ENCODE results near the gene C6orf52.

C6orf52 gene

DNA sequence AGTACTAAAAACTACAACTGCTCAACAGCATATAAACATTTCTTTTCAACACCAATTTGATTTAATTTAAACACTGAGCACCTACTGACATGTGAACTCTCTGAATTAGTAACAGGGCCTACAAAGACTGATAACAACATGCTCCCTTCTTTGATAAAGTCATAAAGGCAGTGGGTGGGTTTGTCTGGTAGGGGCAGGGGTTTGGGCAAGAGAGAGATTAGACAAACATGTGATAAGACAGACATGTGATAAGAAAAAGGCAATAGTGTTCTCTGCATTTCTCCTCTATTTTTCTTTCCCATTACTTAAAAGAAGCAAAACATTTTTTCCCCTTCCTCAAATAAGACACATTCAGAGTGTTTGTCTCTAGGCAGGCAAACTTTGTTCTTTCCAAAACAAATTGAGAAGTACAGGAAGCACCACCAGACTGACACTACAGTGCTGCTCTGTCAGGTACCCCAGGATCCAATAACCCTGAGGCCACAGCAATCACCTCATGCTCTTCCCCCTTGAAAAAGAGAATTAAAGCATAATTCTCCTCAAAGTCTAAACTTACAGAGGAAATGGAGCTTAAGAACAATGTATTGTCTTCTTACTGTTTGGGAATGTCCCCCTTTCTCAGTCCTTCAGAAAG is 11.9 kb downstream of the C6orf52 start:
- Histone ChIP-seq H3K18ac (ENCODE audit: low read length) (no peak overlapping the region), H3K27ac (ENCODE audit: low read depth, low read length) (no peak overlapping the region), H3K4ac (ENCODE audit: low read depth, low read length) (no peak overlapping the region), H2BK120ac (ENCODE audit: insufficient read depth, low read length, poor library complexity) (no peak overlapping the region), H4K12ac (ENCODE audit: low read depth, low read length) (no peak overlapping the region), H3K4me3 (ENCODE audit: low read depth, low read length) (no peak overlapping the region), H3K9ac (ENCODE audit: low read length) (no peak overlapping the region), H3K27me3 (ENCODE audit: insufficient read depth, low read length) (no peaks in the 10 kb centered on the region), H4K91ac (ENCODE audit: low read depth, low read length) (no peak overlapping the region), H3K4me1 (ENCODE audit: control insufficient read depth in 1 of 2, insufficient read depth in 2 of 2, low read length in 2 of 2) (no peaks in the 10 kb centered on the region), H3K9me3 (ENCODE audit: insufficient read depth, low read depth, low read length) (no peaks in the 10 kb centered on the region), H4K8ac (ENCODE audit: low read depth, low read length) (no peak overlapping the region), H3K79me1 (ENCODE audit: low read length) (no peaks in the 10 kb centered on the region), H3K4me2 (ENCODE audit: low read length) (no peak overlapping the region), H2AK5ac (ENCODE audit: low read length) (no peak overlapping the region), H3K79me2 (ENCODE audit: control insufficient read depth, insufficient read depth, low read length, poor library complexity) (no peaks in the 10 kb centered on the region), H2AFZ (ENCODE audit: insufficient read depth, low read length, poor library complexity) (no peak overlapping the region), H3K14ac (ENCODE audit: low read length) (no peak overlapping the region), H3K36me3 (ENCODE audit: control insufficient read depth in 1 of 2, insufficient read depth in 2 of 2, low read length in 2 of 2) (no peaks in the 10 kb centered on the region), H2BK5ac (ENCODE audit: low read depth, low read length, poor library complexity) (no peak overlapping the region), H3K23ac (ENCODE audit: low read length) (no peak overlapping the region), H2BK12ac (ENCODE audit: low read length) (no peak overlapping the region)
- no peak for DNase-seq

DNA sequence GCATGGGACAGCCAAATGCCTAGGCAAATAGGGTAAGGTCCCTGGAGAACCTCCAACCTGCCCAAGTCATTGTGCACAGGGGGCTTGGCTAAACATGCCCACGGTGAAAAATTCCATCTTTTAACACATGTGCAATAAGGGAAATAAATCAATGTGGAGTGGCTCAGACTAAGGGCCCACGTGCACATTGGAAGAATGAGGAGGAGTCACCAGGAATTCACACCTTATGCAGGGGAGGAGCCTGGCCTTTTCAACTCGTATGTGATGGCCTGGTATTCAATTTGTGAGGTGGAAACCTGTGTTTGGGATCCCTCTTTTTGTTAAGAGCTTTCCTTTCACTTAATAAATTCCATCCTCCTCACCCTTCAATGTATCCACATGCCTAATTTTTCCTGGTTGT is 12.6 kb downstream of the C6orf52 start:
- H3K27me3 ChIP-seq (ENCODE audit: insufficient read depth, low read length), result no peaks in the 10 kb centered on the region
- H3K79me2 ChIP-seq (ENCODE audit: control insufficient read depth, insufficient read depth, low read length, poor library complexity), result no peaks in the 10 kb centered on the region
- no peaks in the 10 kb centered on the region for H3K36me3 ChIP-seq (ENCODE audit: control insufficient read depth in 1 of 2, insufficient read depth in 2 of 2, low read length in 2 of 2)
- H4K8ac ChIP-seq (ENCODE audit: low read depth, low read length), result no peak overlapping the region
- no peak overlapping the region for H3K23ac ChIP-seq (ENCODE audit: low read length)
- H3K4me3 ChIP-seq (ENCODE audit: low read depth, low read length), result no peak overlapping the region
- WGBS (ENCODE audit: extremely low coverage, insufficient coverage, insufficient read length), result no CpG with 5 or more reads among the region's 3 CpGs
- H2AFZ ChIP-seq (ENCODE audit: insufficient read depth, low read length, poor library complexity), result no peak overlapping the region
- H2BK120ac ChIP-seq (ENCODE audit: insufficient read depth, low read length, poor library complexity), result no peak overlapping the region
- H2AK5ac ChIP-seq (ENCODE audit: low read length), result no peak overlapping the region
- no peak overlapping the region for H4K91ac ChIP-seq (ENCODE audit: low read depth, low read length)
- no peak overlapping the region for H3K27ac ChIP-seq (ENCODE audit: low read depth, low read length)
- H4K12ac ChIP-seq (ENCODE audit: low read depth, low read length), result no peak overlapping the region
- H3K79me1 ChIP-seq (ENCODE audit: low read length), result no peaks in the 10 kb centered on the region
- H3K9me3 ChIP-seq (ENCODE audit: insufficient read depth, low read depth, low read length), result no peaks in the 10 kb centered on the region
- no peak overlapping the region for H3K4ac ChIP-seq (ENCODE audit: low read depth, low read length)
- H3K9ac ChIP-seq (ENCODE audit: low read length), result no peak overlapping the region
- H2BK5ac ChIP-seq (ENCODE audit: low read depth, low read length, poor library complexity), result no peak overlapping the region
- H3K4me2 ChIP-seq (ENCODE audit: low read length), result no peak overlapping the region
- no peaks in the 10 kb centered on the region for H3K4me1 ChIP-seq (ENCODE audit: control insufficient read depth in 1 of 2, insufficient read depth in 2 of 2, low read length in 2 of 2)
- H2BK12ac ChIP-seq (ENCODE audit: low read length), result no peak overlapping the region
- DNase-seq, result no peak
- H3K18ac ChIP-seq (ENCODE audit: low read length), result no peak overlapping the region
- no peak overlapping the region for H3K14ac ChIP-seq (ENCODE audit: low read length)

DNA sequence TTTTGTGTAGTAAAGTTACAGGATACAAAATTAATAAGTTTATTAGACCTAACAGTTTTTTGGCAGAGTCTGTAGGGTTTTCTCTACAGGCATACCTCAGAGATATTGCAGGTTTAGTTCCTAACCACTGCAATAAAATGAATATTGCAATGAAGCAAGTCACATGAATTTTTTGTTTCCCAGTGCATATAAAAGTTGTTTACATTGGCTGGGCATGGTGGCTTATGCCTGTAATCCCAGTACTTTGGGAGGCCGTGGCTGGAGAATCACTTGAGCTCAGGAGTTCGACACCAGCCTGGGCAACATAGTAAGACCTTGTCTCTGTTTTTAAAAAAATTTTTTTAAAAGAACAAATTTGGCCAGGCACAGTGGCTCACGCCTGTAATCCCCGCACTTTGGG is 16.0 kb downstream of the C6orf52 start:
- Histone ChIP-seq H3K79me2 (ENCODE audit: control insufficient read depth, insufficient read depth, low read length, poor library complexity) (no peaks in the 10 kb centered on the region), H4K91ac (ENCODE audit: low read depth, low read length) (no peak overlapping the region), H2AFZ (ENCODE audit: insufficient read depth, low read length, poor library complexity) (no peak overlapping the region), H3K27ac (ENCODE audit: low read depth, low read length) (no peak overlapping the region), H3K14ac (ENCODE audit: low read length) (no peak overlapping the region), H2BK120ac (ENCODE audit: insufficient read depth, low read length, poor library complexity) (no peak overlapping the region), H2AK5ac (ENCODE audit: low read length) (no peak overlapping the region), H3K27me3 (ENCODE audit: insufficient read depth, low read length) (no peaks in the 10 kb centered on the region), H3K79me1 (ENCODE audit: low read length) (no peaks in the 10 kb centered on the region), H3K9ac (ENCODE audit: low read length) (no peak overlapping the region), H3K4me3 (ENCODE audit: low read depth, low read length) (no peak overlapping the region), H4K8ac (ENCODE audit: low read depth, low read length) (no peak overlapping the region), H4K12ac (ENCODE audit: low read depth, low read length) (no peak overlapping the region), H3K36me3 (ENCODE audit: control insufficient read depth in 1 of 2, insufficient read depth in 2 of 2, low read length in 2 of 2) (no peaks in the 10 kb centered on the region), H3K4me2 (ENCODE audit: low read length) (no peak overlapping the region), H3K4ac (ENCODE audit: low read depth, low read length) (no peak overlapping the region), H3K23ac (ENCODE audit: low read length) (no peak overlapping the region), H3K18ac (ENCODE audit: low read length) (no peak overlapping the region), H3K4me1 (ENCODE audit: control insufficient read depth in 1 of 2, insufficient read depth in 2 of 2, low read length in 2 of 2) (no peaks in the 10 kb centered on the region), H2BK5ac (ENCODE audit: low read depth, low read length, poor library complexity) (no peak overlapping the region), H2BK12ac (ENCODE audit: low read length) (no peak overlapping the region), H3K9me3 (ENCODE audit: insufficient read depth, low read depth, low read length) (no peaks in the 10 kb centered on the region)
- DNase-seq, result no peak
- WGBS (ENCODE audit: extremely low coverage, insufficient coverage, insufficient read length), result no CpG with 5 or more reads among the region's 4 CpGs

DNA sequence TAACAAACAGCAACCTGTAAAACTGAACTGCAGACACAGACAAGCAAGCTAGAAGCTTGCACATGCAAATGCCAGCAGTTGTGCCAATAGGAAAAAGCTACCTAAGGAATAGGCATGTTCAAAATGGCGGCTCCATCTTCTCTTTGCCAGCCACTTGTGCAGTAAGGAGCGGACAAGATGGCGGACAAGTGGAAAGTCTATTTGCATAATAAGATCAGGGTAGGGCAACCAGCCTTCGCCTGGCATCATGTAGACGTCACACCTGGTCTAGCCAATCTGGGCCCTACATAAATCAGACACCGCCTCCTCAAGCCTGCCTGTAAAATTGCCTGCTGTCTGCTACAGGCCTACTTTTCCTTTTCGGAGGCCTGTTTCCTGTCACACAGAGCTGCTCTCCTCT is 18.0 kb downstream of the C6orf52 start:
- H3K4me1 ChIP-seq (ENCODE audit: control insufficient read depth in 1 of 2, insufficient read depth in 2 of 2, low read length in 2 of 2), result no peaks in the 10 kb centered on the region
- no peak overlapping the region for H3K14ac ChIP-seq (ENCODE audit: low read length)
- H3K79me1 ChIP-seq (ENCODE audit: low read length), result no peaks in the 10 kb centered on the region
- no peak overlapping the region for H2AFZ ChIP-seq (ENCODE audit: insufficient read depth, low read length, poor library complexity)
- no peak overlapping the region for H3K4me2 ChIP-seq (ENCODE audit: low read length)
- H3K23ac ChIP-seq (ENCODE audit: low read length), result no peak overlapping the region
- no peak overlapping the region for H3K27ac ChIP-seq (ENCODE audit: low read depth, low read length)
- no peak for DNase-seq
- H3K4me3 ChIP-seq (ENCODE audit: low read depth, low read length), result no peak overlapping the region
- H4K8ac ChIP-seq (ENCODE audit: low read depth, low read length), result no peak overlapping the region
- no peaks in the 10 kb centered on the region for H3K27me3 ChIP-seq (ENCODE audit: insufficient read depth, low read length)
- no peak overlapping the region for H4K12ac ChIP-seq (ENCODE audit: low read depth, low read length)
- WGBS (ENCODE audit: extremely low coverage, insufficient coverage, insufficient read length), result no CpG with 5 or more reads among the region's 7 CpGs
- H2BK12ac ChIP-seq (ENCODE audit: low read length), result no peak overlapping the region
- no peak overlapping the region for H4K91ac ChIP-seq (ENCODE audit: low read depth, low read length)
- H3K4ac ChIP-seq (ENCODE audit: low read depth, low read length), result no peak overlapping the region
- no peak overlapping the region for H2BK120ac ChIP-seq (ENCODE audit: insufficient read depth, low read length, poor library complexity)
- no peak overlapping the region for H3K18ac ChIP-seq (ENCODE audit: low read length)
- H3K79me2 ChIP-seq (ENCODE audit: control insufficient read depth, insufficient read depth, low read length, poor library complexity), result no peaks in the 10 kb centered on the region
- no peak overlapping the region for H2BK5ac ChIP-seq (ENCODE audit: low read depth, low read length, poor library complexity)
- H3K9ac ChIP-seq (ENCODE audit: low read length), result no peak overlapping the region
- no peaks in the 10 kb centered on the region for H3K36me3 ChIP-seq (ENCODE audit: control insufficient read depth in 1 of 2, insufficient read depth in 2 of 2, low read length in 2 of 2)
- H2AK5ac ChIP-seq (ENCODE audit: low read length), result no peak overlapping the region
- H3K9me3 ChIP-seq (ENCODE audit: insufficient read depth, low read depth, low read length), result no peaks in the 10 kb centered on the region

All from trophoblast cell (in vitro differentiated cells and primary cell).